ENCODE data around the gene SPIN2A.

DNA sequence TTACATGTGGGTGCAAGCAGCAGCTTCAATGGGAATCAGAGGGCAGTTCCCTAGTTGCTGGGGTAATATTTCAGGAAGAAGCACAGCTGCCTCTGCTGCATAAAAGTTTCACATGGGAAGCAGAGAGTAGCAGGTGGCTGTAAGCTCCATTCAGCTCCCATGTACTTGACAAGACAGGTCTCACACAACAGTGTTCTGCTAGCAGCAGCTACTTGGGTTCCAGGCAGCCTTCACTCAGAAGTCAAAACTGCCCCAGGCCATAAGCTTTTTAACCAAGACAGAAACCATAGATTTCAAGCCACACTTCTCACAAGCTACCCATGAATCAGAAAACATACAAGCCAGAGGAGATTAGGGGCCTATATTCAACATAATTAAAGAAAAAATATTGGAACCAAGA lies 41.4 kb upstream of the SPIN2A start:
- TF ChIP-seq EZH2 (IDR thresholded peaks at IDR 0.05; ENCODE audit: low read depth, unreplicated experiment) (no peak), EZH2phosphoT487 (IDR thresholded peaks at IDR 0.05; ENCODE audit: unreplicated experiment) (no peak), POLR2AphosphoS5 (IDR thresholded peaks at IDR 0.05; ENCODE audit: low read depth) (no peak), JUNB (IDR thresholded peaks at IDR 0.05; ENCODE audit: unreplicated experiment) (no peak), CREB1 (CRISPR knock-in tag; IDR thresholded peaks at IDR 0.05; ENCODE audit: low read depth) (no peak), STAT1 (IDR thresholded peaks at IDR 0.05; ENCODE audit: unreplicated experiment) (no peak), ZNF114 (CRISPR knock-in tag; IDR thresholded peaks at IDR 0.05) (no peak), NANOG (IDR thresholded peaks at IDR 0.05; ENCODE audit: borderline replicate concordance) (no peak)
- TF ChIP-seq, protein P1, sequence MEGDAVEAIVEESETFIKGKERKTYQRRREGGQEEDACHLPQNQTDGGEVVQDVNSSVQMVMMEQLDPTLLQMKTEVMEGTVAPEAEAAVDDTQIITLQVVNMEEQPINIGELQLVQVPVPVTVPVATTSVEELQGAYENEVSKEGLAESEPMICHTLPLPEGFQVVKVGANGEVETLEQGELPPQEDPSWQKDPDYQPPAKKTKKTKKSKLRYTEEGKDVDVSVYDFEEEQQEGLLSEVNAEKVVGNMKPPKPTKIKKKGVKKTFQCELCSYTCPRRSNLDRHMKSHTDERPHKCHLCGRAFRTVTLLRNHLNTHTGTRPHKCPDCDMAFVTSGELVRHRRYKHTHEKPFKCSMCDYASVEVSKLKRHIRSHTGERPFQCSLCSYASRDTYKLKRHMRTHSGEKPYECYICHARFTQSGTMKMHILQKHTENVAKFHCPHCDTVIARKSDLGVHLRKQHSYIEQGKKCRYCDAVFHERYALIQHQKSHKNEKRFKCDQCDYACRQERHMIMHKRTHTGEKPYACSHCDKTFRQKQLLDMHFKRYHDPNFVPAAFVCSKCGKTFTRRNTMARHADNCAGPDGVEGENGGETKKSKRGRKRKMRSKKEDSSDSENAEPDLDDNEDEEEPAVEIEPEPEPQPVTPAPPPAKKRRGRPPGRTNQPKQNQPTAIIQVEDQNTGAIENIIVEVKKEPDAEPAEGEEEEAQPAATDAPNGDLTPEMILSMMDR (conservative IDR thresholded peaks at IDR 0.05; ENCODE audit: low read depth in 2 of 2) = no peak
- TF ChIP-seq, protein P2, sequence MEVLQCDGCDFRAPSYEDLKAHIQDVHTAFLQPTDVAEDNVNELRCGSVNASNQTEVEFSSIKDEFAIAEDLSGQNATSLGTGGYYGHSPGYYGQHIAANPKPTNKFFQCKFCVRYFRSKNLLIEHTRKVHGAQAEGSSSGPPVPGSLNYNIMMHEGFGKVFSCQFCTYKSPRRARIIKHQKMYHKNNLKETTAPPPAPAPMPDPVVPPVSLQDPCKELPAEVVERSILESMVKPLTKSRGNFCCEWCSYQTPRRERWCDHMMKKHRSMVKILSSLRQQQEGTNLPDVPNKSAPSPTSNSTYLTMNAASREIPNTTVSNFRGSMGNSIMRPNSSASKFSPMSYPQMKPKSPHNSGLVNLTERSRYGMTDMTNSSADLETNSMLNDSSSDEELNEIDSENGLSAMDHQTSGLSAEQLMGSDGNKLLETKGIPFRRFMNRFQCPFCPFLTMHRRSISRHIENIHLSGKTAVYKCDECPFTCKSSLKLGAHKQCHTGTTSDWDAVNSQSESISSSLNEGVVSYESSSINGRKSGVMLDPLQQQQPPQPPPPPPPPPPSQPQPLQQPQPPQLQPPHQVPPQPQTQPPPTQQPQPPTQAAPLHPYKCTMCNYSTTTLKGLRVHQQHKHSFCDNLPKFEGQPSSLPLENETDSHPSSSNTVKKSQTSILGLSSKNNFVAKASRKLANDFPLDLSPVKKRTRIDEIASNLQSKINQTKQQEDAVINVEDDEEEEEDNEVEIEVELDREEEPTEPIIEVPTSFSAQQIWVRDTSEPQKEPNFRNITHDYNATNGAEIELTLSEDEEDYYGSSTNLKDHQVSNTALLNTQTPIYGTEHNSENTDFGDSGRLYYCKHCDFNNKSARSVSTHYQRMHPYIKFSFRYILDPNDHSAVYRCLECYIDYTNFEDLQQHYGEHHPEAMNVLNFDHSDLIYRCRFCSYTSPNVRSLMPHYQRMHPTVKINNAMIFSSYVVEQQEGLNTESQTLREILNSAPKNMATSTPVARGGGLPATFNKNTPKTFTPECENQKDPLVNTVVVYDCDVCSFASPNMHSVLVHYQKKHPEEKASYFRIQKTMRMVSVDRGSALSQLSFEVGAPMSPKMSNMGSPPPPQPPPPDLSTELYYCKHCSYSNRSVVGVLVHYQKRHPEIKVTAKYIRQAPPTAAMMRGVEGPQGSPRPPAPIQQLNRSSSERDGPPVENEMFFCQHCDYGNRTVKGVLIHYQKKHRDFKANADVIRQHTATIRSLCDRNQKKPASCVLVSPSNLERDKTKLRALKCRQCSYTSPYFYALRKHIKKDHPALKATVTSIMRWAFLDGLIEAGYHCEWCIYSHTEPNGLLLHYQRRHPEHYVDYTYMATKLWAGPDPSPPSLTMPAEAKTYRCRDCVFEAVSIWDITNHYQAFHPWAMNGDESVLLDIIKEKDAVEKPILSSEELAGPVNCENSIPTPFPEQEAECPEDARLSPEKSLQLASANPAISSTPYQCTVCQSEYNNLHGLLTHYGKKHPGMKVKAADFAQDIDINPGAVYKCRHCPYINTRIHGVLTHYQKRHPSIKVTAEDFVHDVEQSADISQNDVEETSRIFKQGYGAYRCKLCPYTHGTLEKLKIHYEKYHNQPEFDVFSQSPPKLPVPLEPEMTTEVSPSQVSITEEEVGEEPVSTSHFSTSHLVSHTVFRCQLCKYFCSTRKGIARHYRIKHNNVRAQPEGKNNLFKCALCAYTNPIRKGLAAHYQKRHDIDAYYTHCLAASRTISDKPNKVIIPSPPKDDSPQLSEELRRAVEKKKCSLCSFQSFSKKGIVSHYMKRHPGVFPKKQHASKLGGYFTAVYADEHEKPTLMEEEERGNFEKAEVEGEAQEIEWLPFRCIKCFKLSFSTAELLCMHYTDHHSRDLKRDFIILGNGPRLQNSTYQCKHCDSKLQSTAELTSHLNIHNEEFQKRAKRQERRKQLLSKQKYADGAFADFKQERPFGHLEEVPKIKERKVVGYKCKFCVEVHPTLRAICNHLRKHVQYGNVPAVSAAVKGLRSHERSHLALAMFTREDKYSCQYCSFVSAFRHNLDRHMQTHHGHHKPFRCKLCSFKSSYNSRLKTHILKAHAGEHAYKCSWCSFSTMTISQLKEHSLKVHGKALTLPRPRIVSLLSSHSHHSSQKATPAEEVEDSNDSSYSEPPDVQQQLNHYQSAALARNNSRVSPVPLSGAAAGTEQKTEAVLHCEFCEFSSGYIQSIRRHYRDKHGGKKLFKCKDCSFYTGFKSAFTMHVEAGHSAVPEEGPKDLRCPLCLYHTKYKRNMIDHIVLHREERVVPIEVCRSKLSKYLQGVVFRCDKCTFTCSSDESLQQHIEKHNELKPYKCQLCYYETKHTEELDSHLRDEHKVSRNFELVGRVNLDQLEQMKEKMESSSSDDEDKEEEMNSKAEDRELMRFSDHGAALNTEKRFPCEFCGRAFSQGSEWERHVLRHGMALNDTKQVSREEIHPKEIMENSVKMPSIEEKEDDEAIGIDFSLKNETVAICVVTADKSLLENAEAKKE (CRISPR knock-in tag; IDR thresholded peaks at IDR 0.05) = no peak
- TF ChIP-seq, protein P3, sequence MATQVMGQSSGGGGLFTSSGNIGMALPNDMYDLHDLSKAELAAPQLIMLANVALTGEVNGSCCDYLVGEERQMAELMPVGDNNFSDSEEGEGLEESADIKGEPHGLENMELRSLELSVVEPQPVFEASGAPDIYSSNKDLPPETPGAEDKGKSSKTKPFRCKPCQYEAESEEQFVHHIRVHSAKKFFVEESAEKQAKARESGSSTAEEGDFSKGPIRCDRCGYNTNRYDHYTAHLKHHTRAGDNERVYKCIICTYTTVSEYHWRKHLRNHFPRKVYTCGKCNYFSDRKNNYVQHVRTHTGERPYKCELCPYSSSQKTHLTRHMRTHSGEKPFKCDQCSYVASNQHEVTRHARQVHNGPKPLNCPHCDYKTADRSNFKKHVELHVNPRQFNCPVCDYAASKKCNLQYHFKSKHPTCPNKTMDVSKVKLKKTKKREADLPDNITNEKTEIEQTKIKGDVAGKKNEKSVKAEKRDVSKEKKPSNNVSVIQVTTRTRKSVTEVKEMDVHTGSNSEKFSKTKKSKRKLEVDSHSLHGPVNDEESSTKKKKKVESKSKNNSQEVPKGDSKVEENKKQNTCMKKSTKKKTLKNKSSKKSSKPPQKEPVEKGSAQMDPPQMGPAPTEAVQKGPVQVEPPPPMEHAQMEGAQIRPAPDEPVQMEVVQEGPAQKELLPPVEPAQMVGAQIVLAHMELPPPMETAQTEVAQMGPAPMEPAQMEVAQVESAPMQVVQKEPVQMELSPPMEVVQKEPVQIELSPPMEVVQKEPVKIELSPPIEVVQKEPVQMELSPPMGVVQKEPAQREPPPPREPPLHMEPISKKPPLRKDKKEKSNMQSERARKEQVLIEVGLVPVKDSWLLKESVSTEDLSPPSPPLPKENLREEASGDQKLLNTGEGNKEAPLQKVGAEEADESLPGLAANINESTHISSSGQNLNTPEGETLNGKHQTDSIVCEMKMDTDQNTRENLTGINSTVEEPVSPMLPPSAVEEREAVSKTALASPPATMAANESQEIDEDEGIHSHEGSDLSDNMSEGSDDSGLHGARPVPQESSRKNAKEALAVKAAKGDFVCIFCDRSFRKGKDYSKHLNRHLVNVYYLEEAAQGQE (IDR thresholded peaks at IDR 0.05; ENCODE audit: unreplicated experiment) = no peak
- TF ChIP-seq, protein P4, sequence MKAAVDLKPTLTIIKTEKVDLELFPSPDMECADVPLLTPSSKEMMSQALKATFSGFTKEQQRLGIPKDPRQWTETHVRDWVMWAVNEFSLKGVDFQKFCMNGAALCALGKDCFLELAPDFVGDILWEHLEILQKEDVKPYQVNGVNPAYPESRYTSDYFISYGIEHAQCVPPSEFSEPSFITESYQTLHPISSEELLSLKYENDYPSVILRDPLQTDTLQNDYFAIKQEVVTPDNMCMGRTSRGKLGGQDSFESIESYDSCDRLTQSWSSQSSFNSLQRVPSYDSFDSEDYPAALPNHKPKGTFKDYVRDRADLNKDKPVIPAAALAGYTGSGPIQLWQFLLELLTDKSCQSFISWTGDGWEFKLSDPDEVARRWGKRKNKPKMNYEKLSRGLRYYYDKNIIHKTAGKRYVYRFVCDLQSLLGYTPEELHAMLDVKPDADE (IDR thresholded peaks at IDR 0.05) = no peak

Measured in GM23338 (cell line).